H9 (cell line): Measurements from ENCODE around the gene ZRANB3. TPM values are rescaled to one million over a fixed set of nuclear protein-coding genes. Genes with fewer than 3 reads are reported as not detected.
"Not testable (repeated sequence)": the region's sequence is repeated elsewhere in the genome, so short reads cannot be mapped to it uniquely, and the experiment has no call there.

Experiments
- DNase-seq: peaks from one replicate; pipeline ENCODE4 v3.0.0-alpha.2; 2017
- H2AFZ ChIP-seq: one replicate; pipeline ENCODE4 v1.6.1; 2013; ENCODE audit warnings: mild to moderate bottlenecking, low read length, control low read depth, moderate library complexity
- H2AK5ac ChIP-seq: 2 replicates; pipeline ENCODE4 v1.6.1; 2013; ENCODE audit warnings: low read length, control low read depth, mixed read lengths; ENCODE audit not compliant: insufficient read length
- H2BK120ac ChIP-seq: one replicate; pipeline ENCODE4 v1.6.1; 2013; ENCODE audit warnings: low read depth, mild to moderate bottlenecking, low read length, control low read depth, inconsistent platforms; ENCODE audit not compliant: poor library complexity, severe bottlenecking
- H2BK12ac ChIP-seq: 2 replicates; pipeline ENCODE4 v1.6.1; 2013; ENCODE audit warnings: low read length, control low read depth, mixed read lengths, low read depth; ENCODE audit not compliant: insufficient read length
- H2BK15ac ChIP-seq: 2 replicates; pipeline ENCODE4 v1.6.1; 2013; ENCODE audit warnings: low read depth, low read length, control low read depth
- H2BK20ac ChIP-seq: one replicate; pipeline ENCODE4 v1.6.1; 2013; ENCODE audit warnings: low read depth, mild to moderate bottlenecking, low read length, control low read depth, inconsistent platforms; ENCODE audit not compliant: poor library complexity, severe bottlenecking
- H2BK5ac ChIP-seq: 2 replicates; pipeline ENCODE4 v1.6.1; 2013; ENCODE audit warnings: low read length, control low read depth, mixed read lengths; ENCODE audit not compliant: insufficient read length
- H3K14ac ChIP-seq: 2 replicates; pipeline ENCODE4 v1.6.1; 2013; ENCODE audit warnings: low read length, control low read depth; ENCODE audit not compliant: insufficient read depth
- H3K18ac ChIP-seq: 2 replicates; pipeline ENCODE4 v1.6.1; 2013; ENCODE audit warnings: low read depth, mild to moderate bottlenecking, mixed read lengths, low read length, control low read depth; ENCODE audit not compliant: insufficient read length
- H3K23ac ChIP-seq: 2 replicates; pipeline ENCODE4 v1.6.1; 2013; ENCODE audit warnings: low read length, control low read depth, mixed read lengths, low read depth; ENCODE audit not compliant: insufficient read length
- H3K23me2 ChIP-seq: 2 replicates; pipeline ENCODE4 v1.6.1; 2013; ENCODE audit warnings: low read depth, mild to moderate bottlenecking, mixed read lengths, low read length, control low read depth; ENCODE audit not compliant: insufficient read length, poor library complexity, severe bottlenecking
- H3K27ac ChIP-seq: 2 replicates; pipeline ENCODE4 v1.5.1; 2013; ENCODE audit warnings: low read length, control low read depth, mixed read lengths, low read depth; ENCODE audit not compliant: insufficient read length
- H3K27me3 ChIP-seq: 2 replicates; pipeline ENCODE4 v1.6.1; 2013; ENCODE audit warnings: low read length, control low read depth, inconsistent platforms; ENCODE audit not compliant: insufficient read depth
- H3K4ac ChIP-seq: 2 replicates; pipeline ENCODE4 v1.6.1; 2013; ENCODE audit warnings: low read depth, mild to moderate bottlenecking, control low read depth, inconsistent platforms, low read length, moderate library complexity
- H3K4me1 ChIP-seq: 2 replicates; pipeline ENCODE4 v1.6.1; 2013; ENCODE audit warnings: low read length, control low read depth, inconsistent platforms; ENCODE audit not compliant: insufficient read depth
- H3K4me2 ChIP-seq: 2 replicates; pipeline ENCODE4 v1.6.1; 2013; ENCODE audit warnings: low read length, control low read depth, mixed read lengths; ENCODE audit not compliant: insufficient read length, insufficient read depth
- H3K56ac ChIP-seq: 2 replicates; pipeline ENCODE4 v1.6.1; 2013; ENCODE audit warnings: low read depth, mild to moderate bottlenecking, mixed read lengths, low read length, control low read depth; ENCODE audit not compliant: insufficient read length
- H3K79me1 ChIP-seq: 2 replicates; pipeline ENCODE4 v1.6.1; 2013; ENCODE audit warnings: low read depth, mild to moderate bottlenecking, moderate library complexity, low read length, control low read depth, inconsistent platforms; ENCODE audit not compliant: insufficient read depth, poor library complexity, severe bottlenecking
- H3K79me2 ChIP-seq: 2 replicates; pipeline ENCODE4 v1.6.1; 2013; ENCODE audit warnings: low read length, control low read depth, inconsistent platforms; ENCODE audit not compliant: insufficient read depth
- H3K9ac ChIP-seq: 2 replicates; pipeline ENCODE4 v1.6.1; 2013; ENCODE audit warnings: low read length, control low read depth, mixed read lengths; ENCODE audit not compliant: insufficient read length; ENCODE audit errors: extremely low read depth
- H3K9me3 ChIP-seq: one replicate; pipeline ENCODE4 v1.6.1; 2013; ENCODE audit warnings: low read depth, low read length, inconsistent platforms; ENCODE audit not compliant: control insufficient read depth
- H3T11ph ChIP-seq: one replicate; pipeline ENCODE4 v1.6.1; 2013; ENCODE audit warnings: mild to moderate bottlenecking, low read length, control low read depth, inconsistent platforms
- H4K20me1 ChIP-seq: one replicate; pipeline ENCODE4 v1.6.1; 2013; ENCODE audit not compliant: control insufficient read depth, insufficient read length, insufficient read depth
- H4K5ac ChIP-seq: 2 replicates; pipeline ENCODE4 v1.6.1; 2013; ENCODE audit warnings: low read depth, mild to moderate bottlenecking, mixed read lengths, low read length, control low read depth; ENCODE audit not compliant: insufficient read length
- H4K8ac ChIP-seq: replicated peaks from 2 replicates; pipeline ENCODE4 v1.6.1; 2013; ENCODE audit warnings: low read length, control low read depth, mixed read lengths, low read depth; ENCODE audit not compliant: insufficient read length
- H4K91ac ChIP-seq: 2 replicates; pipeline ENCODE4 v1.6.1; 2013; ENCODE audit warnings: low read depth, mild to moderate bottlenecking, moderate library complexity, mixed read lengths, low read length, control low read depth; ENCODE audit not compliant: insufficient read length
- H3K27ac Mint-ChIP-seq, 3 experiments: 2 replicates in 2 of 3; 3 replicates in 1 of 3; pipeline ENCODE4 v1.8.0; 2020 to 2021; ENCODE audit warnings: mixed read lengths in 3 of 3, mild to moderate bottlenecking in 1 of 3, moderate library complexity in 1 of 3
- H3K27me3 Mint-ChIP-seq: 2 replicates; pipeline ENCODE4 v1.8.0; 2021; ENCODE audit warnings: low read depth, mild to moderate bottlenecking, moderate library complexity, mixed read lengths
- H3K36me3 Mint-ChIP-seq, 3 experiments: 2 replicates in 2 of 3; 3 replicates in 1 of 3; pipeline ENCODE4 v1.8.0; 2020 to 2021; ENCODE audit warnings: low read depth in 3 of 3, mixed read lengths in 3 of 3; ENCODE audit not compliant: insufficient read depth in 1 of 3
- H3K4me1 Mint-ChIP-seq, 2 experiments: 2 replicates each; pipeline ENCODE4 v1.8.0; 2020; ENCODE audit warnings: mixed read lengths in 2 of 2
- H3K4me3 Mint-ChIP-seq, 2 experiments: 2 replicates in 1 of 2; 3 replicates in 1 of 2; pipeline ENCODE4 v1.8.0; 2020 to 2021; ENCODE audit warnings: mild to moderate bottlenecking in 2 of 2, mixed read lengths in 2 of 2, moderate library complexity in 1 of 2
- H3K9me3 Mint-ChIP-seq, 2 experiments: 2 replicates in 1 of 2; 3 replicates in 1 of 2; pipeline ENCODE4 v1.8.0; 2020; ENCODE audit warnings: mild to moderate bottlenecking in 2 of 2, mixed read lengths in 2 of 2, moderate library complexity in 1 of 2
- CTCF ChIP-seq: fragments of 200-600 bp; sonication (generic); conservative IDR thresholded peaks from 3 replicates; pipeline ENCODE4 v1.8.0; 2021; ENCODE audit warnings: antibody characterized with exemption, mild to moderate bottlenecking
- WGBS: extraction: QIAGEN DNeasy Blood & Tissue Kit; methylation state at CpG from one replicate; pipeline ENCODE4 v1.1.7; 2013; ENCODE audit warnings: missing lambda C conversion rate, low lambda C conversion rate, mixed read lengths; ENCODE audit not compliant: insufficient read length; ENCODE audit errors: extremely low coverage; 5-methylcytosine and 5-hydroxymethylcytosine counted together
- total RNA-seq: library from RNA; stranded (reverse); gene quantifications from 2 replicates; pipeline ENCODE4 v1.2.1, GENCODE V29; 2021

ZRANB3 gene
- total RNA-seq, 1 experiment from 2014 or later: 16.7 TPM

- H3K79me2 ChIP-seq: peaks cover 2% of the 10 kb centered on the region; the same call in 1 of the 2 replicates
- no peak overlapping the region for H4K8ac ChIP-seq
- TF ChIP-seq CTCF: no peak
- no peak overlapping the region for H3K23ac ChIP-seq
- Mint-ChIP-seq H3K27me3 (no peaks in the 10 kb centered on the region), H3K27ac (no peak overlapping the region), H3K4me1 (no peaks in the 10 kb centered on the region), H3K4me3 (no peak overlapping the region), H3K9me3 (peaks cover 9% of the 10 kb centered on the region in 2 experiments; a peak in 4 of 5 replicates), H3K36me3 (peaks cover 13 to 23% (median 21%) of the 10 kb centered on the region in 3 experiments)
- H2BK5ac ChIP-seq: no peak overlapping the region
- no peak overlapping the region for H3K14ac ChIP-seq
- H3K27me3 ChIP-seq: no peaks in the 10 kb centered on the region
- no peak overlapping the region for H3K9ac ChIP-seq
- H3K4ac ChIP-seq: no peak overlapping the region
- H2BK12ac ChIP-seq: no peak overlapping the region
- no peaks in the 10 kb centered on the region for H3K9me3 ChIP-seq
- WGBS: no CpG with 5 or more reads among the region's 1 CpG
- no peak overlapping the region for H3K18ac ChIP-seq
- no peak overlapping the region for H3K27ac ChIP-seq
- H3K79me1 ChIP-seq: no peaks in the 10 kb centered on the region
- no peak overlapping the region for H3K4me2 ChIP-seq
- H4K91ac ChIP-seq: no peak overlapping the region
- no peak overlapping the region for H2AK5ac ChIP-seq
- H2BK120ac ChIP-seq: no peak overlapping the region
- no peaks in the 10 kb centered on the region for H3K23me2 ChIP-seq
- DNase-seq: no peak
- H4K5ac ChIP-seq: no peak overlapping the region
- no peak overlapping the region for H3T11ph ChIP-seq
- no peaks in the 10 kb centered on the region for H3K4me1 ChIP-seq
- no peak overlapping the region for H2BK20ac ChIP-seq
- H4K20me1 ChIP-seq: no peaks in the 10 kb centered on the region
- no peak overlapping the region for H3K56ac ChIP-seq
- no peak overlapping the region for H2BK15ac ChIP-seq
- no peak overlapping the region for H2AFZ ChIP-seq
Measured at GRCh38 chr2:135091681-135092080, 439.3 kb downstream of the ZRANB3 start.

GRCh38 chr2:135089597-135089996, 441.4 kb downstream of the ZRANB3 start:
- H3K23ac ChIP-seq, H3K4me1 ChIP-seq, H3K18ac ChIP-seq, H2BK5ac ChIP-seq, H3K79me1 ChIP-seq, H3K4me1 Mint-ChIP-seq, H3K27ac Mint-ChIP-seq, H3K56ac ChIP-seq, H4K91ac ChIP-seq, H3K4me3 Mint-ChIP-seq, H3T11ph ChIP-seq, H4K20me1 ChIP-seq, H3K23me2 ChIP-seq, H3K27me3 ChIP-seq, H2BK120ac ChIP-seq, H2BK20ac ChIP-seq, H4K8ac ChIP-seq, H4K5ac ChIP-seq, H2BK15ac ChIP-seq, H3K27me3 Mint-ChIP-seq, H3K14ac ChIP-seq, H3K9ac ChIP-seq, H3K9me3 ChIP-seq, H3K79me2 ChIP-seq, H2BK12ac ChIP-seq, DNase-seq, H2AK5ac ChIP-seq, H3K9me3 Mint-ChIP-seq, H3K27ac ChIP-seq, H3K4ac ChIP-seq, H2AFZ ChIP-seq, H3K4me2 ChIP-seq: not testable (repeated sequence)
- no CpG with 5 or more reads among the region's 4 CpGs for WGBS
- peaks cover 13 to 18% (median 16%) of the 10 kb centered on the region in 3 experiments for H3K36me3 Mint-ChIP-seq
